Endothelial cell of umbilical vein (primary cell): Measurements from ENCODE around the gene NAGPA. TPM values are rescaled to one million over a fixed set of nuclear protein-coding genes. Genes with fewer than 3 reads are reported as not detected.
"Not testable (repeated sequence)": the region's sequence is repeated elsewhere in the genome, so short reads cannot be mapped to it uniquely, and the experiment has no call there.

Experiments
- BruUV-seq: library from RNA; stranded (reverse); fragments of 400-500 nt; replicated peaks from 2 replicates; lab custom pipeline; 2021; lab: Mats Ljungman, UMichigan
- CTCF ChIA-PET: fragments of 300-600, 350-600 bp; sonication (Branson Sonifier 250); formaldehyde crosslinking; loops from one replicate; lab custom pipeline; 2021; ENCODE audit warnings: antibody characterized with exemption, inconsistent platforms; lab: Charles Lee
- POLR2A ChIA-PET: fragments of 300-600, 350-600 bp; sonication (Branson Sonifier 250); formaldehyde crosslinking; loops from one replicate; lab custom pipeline; 2021; ENCODE audit warnings: antibody characterized with exemption, inconsistent platforms; lab: Charles Lee
- DNase-seq: peaks from one replicate; pipeline ENCODE4 v3.0.0-alpha.2; 2011; ENCODE audit warnings: low read depth, low spot score
- FAIRE-seq: peaks from 2 replicates; lab custom pipeline; 2011; peaks lifted over from hg19 to GRCh38; lab: Jason Lieb, UNC
- H2AFZ ChIP-seq: 2 replicates; pipeline ENCODE4 v1.6.0; 2012; ENCODE audit warnings: low read depth, low read length, control low read depth, inconsistent platforms
- H3K27ac ChIP-seq: 2 replicates; pipeline ENCODE4 v1.5.1; 2011; ENCODE audit warnings: low read depth, mild to moderate bottlenecking, control low read depth, low read length, moderate library complexity; ENCODE audit not compliant: insufficient read depth
- H3K27me3 ChIP-seq, 2 experiments: 2 replicates each; pipeline versions ENCODE4 v1.6.0 to v1.6.1; 2011; ENCODE audit warnings: low read length in 2 of 2, mixed read lengths in 1 of 2; ENCODE audit not compliant: control insufficient read depth in 2 of 2, insufficient read depth in 2 of 2
- H3K36me3 ChIP-seq, 2 experiments: 2 replicates in 1 of 2; 3 replicates in 1 of 2; pipeline ENCODE4 v1.5.1; 2011; ENCODE audit warnings: low read length in 2 of 2, mild to moderate bottlenecking in 1 of 2, moderate library complexity in 1 of 2; ENCODE audit not compliant: control insufficient read depth in 2 of 2, insufficient read depth in 2 of 2; ENCODE audit errors: extremely low read depth in 1 of 2
- H3K4me1 ChIP-seq: 3 replicates; pipeline ENCODE4 v1.5.1; 2011; ENCODE audit warnings: mild to moderate bottlenecking, low read length; ENCODE audit not compliant: control insufficient read depth, insufficient read depth; ENCODE audit errors: extremely low read depth
- H3K4me2 ChIP-seq: 2 replicates; pipeline ENCODE4 v1.6.1; 2011; ENCODE audit warnings: low read length, control low read depth, mixed read lengths; ENCODE audit not compliant: insufficient read depth
- H3K4me3 ChIP-seq, 3 experiments: fragments of 200-600 bp in 1 of 3; sonication (generic), shearing (Covaris generic) in 1 of 3; replicated peaks in 1 of 3; 2 replicates each; pipeline ENCODE4 v1.5.1; 2011 to 2016; ENCODE audit warnings: control low read depth in 3 of 3, low read length in 3 of 3, mild to moderate bottlenecking in 2 of 3, inconsistent platforms in 1 of 3, low read depth in 1 of 3, moderate library complexity in 1 of 3; ENCODE audit not compliant: insufficient read depth in 1 of 3
- H3K79me2 ChIP-seq: 2 replicates; pipeline ENCODE4 v1.6.0; 2012; ENCODE audit warnings: low read length, inconsistent platforms; ENCODE audit not compliant: control insufficient read depth, insufficient read depth
- H3K9ac ChIP-seq: replicated peaks from 2 replicates; pipeline ENCODE3; 2011; ENCODE audit warnings: low read length, control low read depth; ENCODE audit not compliant: insufficient read depth; ENCODE audit errors: extremely low read depth
- H3K9me1 ChIP-seq: replicated peaks from 3 replicates; pipeline ENCODE4 v1.6.0; 2011; ENCODE audit warnings: mild to moderate bottlenecking, low read length; ENCODE audit not compliant: control insufficient read depth, insufficient read depth; ENCODE audit errors: extremely low read depth
- H3K9me3 ChIP-seq: replicated peaks from 2 replicates; pipeline ENCODE4 v1.5.1; 2012; ENCODE audit warnings: low read length, inconsistent platforms; ENCODE audit not compliant: control insufficient read depth, insufficient read depth
- H4K20me1 ChIP-seq: replicated peaks from 2 replicates; pipeline ENCODE3; 2011; ENCODE audit warnings: mild to moderate bottlenecking, low read length; ENCODE audit not compliant: control insufficient read depth, insufficient read depth; ENCODE audit errors: extremely low read depth
- FOS ChIP-seq: IDR thresholded peaks from 2 replicates; pipeline ENCODE4 v1.6.1; 2011; ENCODE audit warnings: mild to moderate bottlenecking, low read length, moderate library complexity, borderline replicate concordance; ENCODE audit not compliant: insufficient read depth
- GATA2 ChIP-seq: IDR thresholded peaks from 2 replicates; pipeline ENCODE4 v1.7.0; 2011; ENCODE audit warnings: low read depth, mild to moderate bottlenecking, moderate library complexity, mixed read lengths, low read length; ENCODE audit not compliant: insufficient read length, insufficient read depth
- POLR2AphosphoS5 ChIP-seq: IDR thresholded peaks from 2 replicates; pipeline ENCODE4 v1.6.1; 2012; ENCODE audit warnings: low read depth, mild to moderate bottlenecking, control low read depth, low read length, moderate library complexity; ENCODE audit not compliant: insufficient read depth
- dilution Hi-C: fragments of 300-500 bp; cut with MboI; formaldehyde crosslinking; loops from one replicate; pipeline ENCODE4 v1.15.0; 2019; ENCODE audit warnings: low sequenced_read_pairs; ENCODE audit not compliant: extremely low pct_ligation_motif_present
- intact Hi-C: fragments of 100-400 bp; cut with micrococcal nuclease; formaldehyde crosslinking; loops from one replicate; pipeline ENCODE4 v1.10.0; 2022
- polyA plus RNA-seq, 4 experiments: library from polyadenylated mRNA; depleted of rRNA in 3 of 4; stranded (reverse) in 3 of 4; unstranded in 1 of 4; fragments of >200 nt; gene quantifications; 2 replicates each; pipeline versions ENCODE4 v1.2.1 to v1.2.3, GENCODE V29; 2011 to 2012; ENCODE audit warnings: missing spikeins in 1 of 4
- total RNA-seq: library from RNA; stranded (reverse); gene quantifications from 2 replicates; pipeline ENCODE4 v1.2.3, GENCODE V29; 2021
- TF ChIP-seq, protein P1 (sequence below), 2 donors: IDR thresholded peaks; 1 replicate in 1 of 2; 2 replicates in 1 of 2; pipeline ENCODE4 v1.5.1; 2011; ENCODE audit warnings: low read length in 2 of 2, mild to moderate bottlenecking in 2 of 2, moderate library complexity in 2 of 2, control low read depth in 1 of 2, inconsistent platforms in 1 of 2, low read depth in 1 of 2; ENCODE audit not compliant: insufficient read depth in 1 of 2; ENCODE audit errors: extremely low read depth in 1 of 2
- TF ChIP-seq, protein P2 (sequence below): IDR thresholded peaks from 2 replicates; pipeline ENCODE4 v1.6.1; 2011; ENCODE audit not compliant: insufficient read depth, insufficient read length

NAGPA gene
- total and polyA plus RNA-seq, 2 donors (not counting 3 experiments of a cell fraction or from before 2014, with no cell fraction given) = 29.6 to 29.9 TPM

DNA sequence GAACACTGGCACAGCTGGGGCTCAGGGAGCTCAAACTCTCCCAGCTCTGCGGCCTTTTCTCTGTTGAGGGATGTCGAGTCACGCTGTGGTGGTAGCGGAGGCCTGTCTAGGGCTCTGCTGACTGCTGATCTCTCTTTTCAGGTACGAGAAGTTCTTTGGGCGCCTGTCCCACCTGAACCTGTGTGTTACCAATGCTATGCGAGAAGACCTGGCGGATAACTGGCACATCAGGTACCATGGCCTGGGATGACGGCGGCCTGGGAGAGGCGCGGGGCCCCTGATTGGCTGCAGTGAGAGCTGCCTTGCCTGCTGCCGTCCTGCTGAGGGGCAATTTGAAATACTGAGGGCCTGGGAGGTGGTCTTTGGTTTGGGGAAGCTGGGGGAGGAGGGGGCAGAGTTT lies 43.6 kb upstream of the NAGPA start:
- FAIRE-seq = no peak
- Histone ChIP-seq H3K9me1 (no peaks in the 10 kb centered on the region), H2AFZ (no peak overlapping the region), H3K9ac (no peak overlapping the region), H3K27ac (no peak overlapping the region), H3K4me1 (peaks cover 7% of the 10 kb centered on the region), H3K4me2 (no peak overlapping the region), H3K36me3 (peaks cover 4 to 9% of the 10 kb centered on the region in 2 experiments), H3K27me3 (no peaks in the 10 kb centered on the region), H4K20me1 (no peaks in the 10 kb centered on the region), H3K4me3 (no peak overlapping the region), H3K9me3 (no peaks in the 10 kb centered on the region), H3K79me2 (peaks cover 6% of the 10 kb centered on the region)
- dilution Hi-C loops (no loop called here), intact Hi-C loops (no loop called here)
- TF ChIP-seq, protein P1, sequence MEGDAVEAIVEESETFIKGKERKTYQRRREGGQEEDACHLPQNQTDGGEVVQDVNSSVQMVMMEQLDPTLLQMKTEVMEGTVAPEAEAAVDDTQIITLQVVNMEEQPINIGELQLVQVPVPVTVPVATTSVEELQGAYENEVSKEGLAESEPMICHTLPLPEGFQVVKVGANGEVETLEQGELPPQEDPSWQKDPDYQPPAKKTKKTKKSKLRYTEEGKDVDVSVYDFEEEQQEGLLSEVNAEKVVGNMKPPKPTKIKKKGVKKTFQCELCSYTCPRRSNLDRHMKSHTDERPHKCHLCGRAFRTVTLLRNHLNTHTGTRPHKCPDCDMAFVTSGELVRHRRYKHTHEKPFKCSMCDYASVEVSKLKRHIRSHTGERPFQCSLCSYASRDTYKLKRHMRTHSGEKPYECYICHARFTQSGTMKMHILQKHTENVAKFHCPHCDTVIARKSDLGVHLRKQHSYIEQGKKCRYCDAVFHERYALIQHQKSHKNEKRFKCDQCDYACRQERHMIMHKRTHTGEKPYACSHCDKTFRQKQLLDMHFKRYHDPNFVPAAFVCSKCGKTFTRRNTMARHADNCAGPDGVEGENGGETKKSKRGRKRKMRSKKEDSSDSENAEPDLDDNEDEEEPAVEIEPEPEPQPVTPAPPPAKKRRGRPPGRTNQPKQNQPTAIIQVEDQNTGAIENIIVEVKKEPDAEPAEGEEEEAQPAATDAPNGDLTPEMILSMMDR (IDR thresholded peaks at IDR 0.05; ENCODE audit: extremely low read depth in 1 of 2, insufficient read depth in 1 of 2, low read depth in 1 of 2, low read length in 2 of 2) = no peak
- TF ChIP-seq, protein P2, sequence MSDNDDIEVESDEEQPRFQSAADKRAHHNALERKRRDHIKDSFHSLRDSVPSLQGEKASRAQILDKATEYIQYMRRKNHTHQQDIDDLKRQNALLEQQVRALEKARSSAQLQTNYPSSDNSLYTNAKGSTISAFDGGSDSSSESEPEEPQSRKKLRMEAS = no peak
- TF ChIP-seq FOS = no peak
- BruUV-seq = no TSS peak
- no peak for DNase-seq
- ChIA-PET POLR2A (no interaction called here), CTCF (no interaction called here)

DNA sequence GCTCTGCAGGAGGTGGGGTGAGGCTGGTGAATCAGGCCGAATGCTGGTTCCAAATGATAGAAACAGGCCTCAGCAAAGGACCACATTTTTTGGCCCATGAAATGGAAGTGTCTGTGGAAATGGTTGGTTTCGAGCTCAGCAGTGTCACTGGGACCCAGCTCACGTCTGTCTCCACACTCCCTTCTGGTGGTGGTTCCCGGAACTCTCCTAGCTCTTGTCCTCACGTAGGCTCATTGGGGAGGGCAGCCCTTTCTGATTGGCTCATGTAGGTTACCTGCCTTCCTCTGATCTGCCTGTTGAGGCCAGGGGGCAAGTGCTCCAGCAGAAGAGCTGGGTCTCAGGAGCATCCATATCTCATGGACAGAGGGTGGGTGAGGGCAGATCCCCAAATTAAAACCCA lies 41.9 kb upstream of the NAGPA start:
- TF ChIP-seq POLR2AphosphoS5 (no peak), GATA2 (no peak)
- POLR2A ChIA-PET = no interaction called here
- dilution Hi-C loops = no loop called here

DNA sequence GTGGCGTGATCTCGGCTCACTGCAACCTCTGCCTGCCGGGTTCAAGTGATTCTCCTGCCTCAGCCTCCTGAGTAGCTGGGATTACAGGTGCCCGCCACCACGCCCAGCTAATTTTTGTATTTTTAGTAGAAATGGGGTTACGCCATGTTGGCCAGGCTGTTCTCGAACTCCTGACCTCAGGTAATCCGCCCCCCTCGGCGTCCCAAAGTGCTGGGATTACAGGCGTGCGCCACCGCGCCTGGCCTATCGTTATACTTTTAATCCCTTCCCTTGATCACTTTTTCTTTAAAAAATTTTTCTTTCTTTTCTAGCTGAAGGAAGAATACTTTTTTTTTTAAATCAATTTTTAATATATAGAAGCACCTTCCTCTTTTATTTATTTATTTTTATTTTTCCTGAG lies 40.0 kb upstream of the NAGPA start:
- H3K4me3 ChIP-seq, dilution Hi-C loops: not testable (repeated sequence)

More for the DNA sequence above, 41.9 kb upstream of the NAGPA start:
- Histone ChIP-seq H4K20me1 (no peaks in the 10 kb centered on the region), H3K4me2 (no peak overlapping the region), H3K9me3 (no peaks in the 10 kb centered on the region), H3K9me1 (no peaks in the 10 kb centered on the region), H3K4me1 (peaks cover 8% of the 10 kb centered on the region), H2AFZ (no peak overlapping the region), H3K27ac (no peak overlapping the region), H3K27me3 (no peaks in the 10 kb centered on the region), H3K9ac (no peak overlapping the region), H3K79me2 (peaks cover 9% of the 10 kb centered on the region), H3K36me3 (peaks cover 4 to 9% of the 10 kb centered on the region in 2 experiments), H3K4me3 (no peak overlapping the region)
- DNase-seq (no peak), FAIRE-seq (no peak)
- no TSS peak for BruUV-seq
- CTCF ChIA-PET = interaction anchor here (0.7 to 3.2 kb wide), 3 partner anchors 9 to 17 kb away, joined by 3 to 12 read pairs (median 6); no protein-coding TSS in a partner anchor
- intact Hi-C loops = no loop called here

More for the DNA sequence above, 40.0 kb upstream of the NAGPA start:
- H4K20me1 ChIP-seq, H2AFZ ChIP-seq, POLR2A ChIA-PET, H3K27me3 ChIP-seq, BruUV-seq, H3K4me1 ChIP-seq, H3K36me3 ChIP-seq, H3K9me3 ChIP-seq, H3K9ac ChIP-seq, FAIRE-seq, H3K79me2 ChIP-seq, intact Hi-C loops, DNase-seq, H3K27ac ChIP-seq, H3K9me1 ChIP-seq, H3K4me2 ChIP-seq: not testable (repeated sequence)
- CTCF ChIA-PET = interaction anchor here (3.2 kb wide), 1 partner anchor 11 kb away, joined by 12 read pairs; no protein-coding TSS in a partner anchor
